DMS 273 (cell line): ENCODE results near the gene RGL1.

Experiments used
- DNase-seq: peaks from one replicate; lab custom pipeline; 2025; ENCODE audit not compliant: unreplicated experiment; lab: John Stamatoyannopoulos, UW

The RGL1 gene

DNA sequence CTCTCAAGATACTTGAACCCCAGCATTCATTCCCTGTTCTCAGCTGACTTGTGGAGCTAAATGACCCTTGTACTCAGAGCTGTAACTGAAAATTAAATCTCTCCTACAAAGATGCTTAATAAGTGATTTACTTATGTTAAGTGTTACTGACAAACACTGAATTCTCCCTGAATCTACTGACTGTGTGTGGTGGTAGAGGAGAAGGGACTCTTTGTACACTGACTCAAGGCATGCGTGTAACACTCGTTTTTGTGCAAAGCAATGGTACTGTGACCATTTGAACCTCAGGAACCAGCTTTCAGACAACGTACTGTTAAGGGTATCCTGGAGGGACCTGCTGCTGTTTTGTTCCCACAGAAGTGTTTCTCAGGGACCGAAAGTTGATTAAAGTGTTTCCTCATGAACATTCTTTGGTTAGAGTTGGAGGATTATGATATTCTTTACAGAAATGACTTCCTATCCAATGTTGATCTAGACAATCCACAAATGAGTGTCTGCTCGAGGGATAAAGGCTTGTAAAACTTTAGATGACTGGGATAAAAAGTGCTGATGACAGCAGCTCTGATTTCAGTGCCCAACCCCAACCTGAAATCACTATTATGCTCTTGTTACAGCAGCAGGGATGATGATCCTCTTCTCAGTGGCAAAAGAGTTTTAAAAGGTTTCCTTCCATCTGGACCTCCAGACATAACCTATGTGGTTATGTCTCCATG is 12.8 kb downstream of the RGL1 start:
- no peak for DNase-seq

DNA sequence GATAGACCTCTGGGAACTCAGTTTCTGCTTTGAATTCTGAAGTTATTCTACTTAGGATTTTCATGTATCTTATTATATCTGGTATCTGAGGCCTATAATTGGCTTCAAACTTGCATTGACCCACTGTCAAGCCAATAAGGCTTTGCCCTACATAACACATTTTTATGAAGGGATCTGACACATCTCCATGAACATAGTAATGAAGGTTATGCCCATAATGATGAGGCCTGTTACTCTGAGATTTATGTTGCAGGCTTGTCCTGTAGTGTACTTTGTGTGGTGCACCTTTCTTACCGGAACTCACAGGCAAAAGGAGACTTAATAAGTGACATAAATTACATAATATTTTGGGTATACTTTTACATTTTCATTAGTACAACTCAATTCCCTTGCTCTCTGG is 14.1 kb downstream of the RGL1 start:
- no peak for DNase-seq

DNA sequence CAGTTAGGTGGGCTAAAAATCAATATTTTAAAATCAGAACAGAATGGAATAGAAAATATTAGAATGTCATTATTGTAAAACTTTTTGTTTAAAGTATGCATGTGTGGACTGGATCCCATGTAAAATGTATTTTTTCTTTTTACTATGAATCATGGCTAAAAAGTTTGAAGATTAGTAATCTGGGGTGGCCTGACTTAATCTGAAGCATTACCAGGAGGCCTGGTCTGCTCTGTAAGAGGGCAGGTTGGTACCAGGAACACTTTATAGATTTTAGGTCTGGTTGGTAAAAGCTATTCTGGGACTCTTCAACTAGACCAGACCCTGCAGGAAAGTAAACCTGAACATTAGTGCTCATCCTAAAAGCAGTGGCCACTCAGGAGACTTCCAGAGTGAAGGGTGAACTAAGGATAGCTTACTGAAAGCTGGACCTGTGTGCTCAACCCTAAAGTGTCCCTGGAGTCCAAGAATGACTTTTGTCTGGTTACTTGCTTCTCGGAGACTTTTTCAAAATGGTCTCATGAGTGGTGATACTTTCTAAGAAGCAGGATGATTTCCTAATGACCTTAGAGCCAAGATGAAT is 16.5 kb downstream of the RGL1 start:
- DNase-seq = no peak

DNA sequence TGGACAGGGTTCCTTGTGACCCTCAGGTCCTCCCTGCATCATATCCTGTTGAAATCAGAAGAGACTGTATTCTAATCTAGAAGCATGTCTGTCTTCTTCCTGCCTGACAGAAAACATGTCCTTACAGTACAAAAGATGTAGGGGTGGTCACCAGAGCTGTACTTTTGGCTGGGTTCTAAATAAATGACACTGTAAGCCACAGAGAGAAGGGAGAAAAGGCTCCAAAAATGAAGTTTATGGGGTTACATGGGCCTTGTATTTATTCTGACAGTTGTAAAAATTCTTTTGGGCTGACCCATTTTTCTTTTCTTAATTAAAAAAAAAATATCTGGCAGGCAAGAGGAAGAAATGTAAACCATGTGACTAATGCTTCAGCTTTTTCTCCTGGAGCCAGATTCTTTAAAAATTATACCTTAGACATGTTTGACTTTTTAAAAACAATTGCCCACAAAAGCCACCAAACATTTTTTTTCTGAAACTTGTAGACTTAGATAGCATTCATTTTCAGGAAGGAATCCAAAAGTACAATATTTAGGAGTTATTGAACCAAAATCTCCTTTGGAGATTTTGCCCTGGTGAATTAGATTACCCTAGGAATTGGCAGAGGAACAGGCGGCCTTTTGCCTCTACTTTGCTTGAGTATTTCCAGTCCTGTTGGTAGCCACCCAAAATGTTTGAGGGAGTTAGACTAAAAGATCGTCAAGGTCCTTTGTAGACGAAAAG is 17.1 kb downstream of the RGL1 start:
- no peak for DNase-seq

GRCh38 chr1:183824291-183824690 is 19.4 kb downstream of the RGL1 start:
- no peak for DNase-seq

DNA sequence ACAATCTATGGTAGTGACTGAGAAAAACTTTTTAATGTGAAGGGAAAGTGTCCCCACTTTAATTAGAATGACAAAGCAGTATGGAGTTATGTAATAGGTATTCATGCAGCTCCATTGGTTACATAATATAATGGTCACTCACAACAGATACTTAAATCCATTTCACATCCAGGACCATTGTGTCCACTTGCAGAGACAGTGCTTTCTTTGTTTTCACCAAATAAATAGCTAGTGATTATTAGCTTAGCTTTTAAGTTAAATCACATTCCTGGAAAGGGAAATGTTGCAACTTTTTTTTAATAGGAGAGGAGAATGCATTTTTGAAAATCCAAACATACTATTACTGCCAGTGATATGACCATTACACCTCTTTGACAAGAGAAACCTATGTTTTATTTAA is 22.9 kb downstream of the RGL1 start:
- no peak for DNase-seq

GRCh38 chr1:183830389-183830788 is 25.5 kb downstream of the RGL1 start:
- DNase-seq = no peak

DNA sequence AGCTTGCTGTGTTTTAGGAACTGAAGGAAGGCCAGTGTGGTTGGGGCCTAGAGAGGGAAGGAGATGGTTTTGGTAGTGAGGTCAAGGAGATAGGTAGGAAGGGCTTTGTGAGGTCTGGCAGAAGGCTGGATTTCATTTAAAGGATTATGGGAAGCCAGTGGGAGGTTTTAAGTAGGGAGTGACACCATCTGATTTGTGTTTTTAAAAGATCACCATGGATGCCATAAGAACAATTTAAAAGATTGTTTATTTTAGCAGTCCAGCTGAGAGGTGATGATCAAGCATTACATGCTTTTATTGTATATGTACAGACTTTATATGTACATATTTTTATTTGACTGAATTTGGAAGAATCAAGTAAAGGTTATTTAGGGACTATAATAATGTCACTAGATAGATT is 26.4 kb downstream of the RGL1 start:
- DNase-seq = no peak

DNA sequence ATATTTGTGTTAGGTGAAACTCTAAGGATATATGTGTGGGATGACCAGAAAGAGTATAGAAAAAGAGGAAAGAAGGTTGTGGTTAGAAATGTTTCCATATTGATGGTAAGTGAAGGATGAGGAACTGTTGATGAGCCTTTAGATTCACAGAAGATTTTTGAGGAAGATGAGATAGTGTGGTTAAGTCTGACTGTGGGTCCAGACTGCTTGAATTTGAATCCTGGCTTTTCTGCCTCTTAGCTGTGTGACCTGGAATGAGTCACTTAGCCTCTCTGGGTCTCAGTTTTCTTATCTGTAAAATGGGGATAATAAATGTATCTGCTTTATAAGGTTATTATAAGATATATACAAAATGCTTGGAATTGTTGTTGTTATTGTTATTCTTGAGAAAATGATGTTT is 27.5 kb downstream of the RGL1 start:
- DNase-seq = no peak

DNA sequence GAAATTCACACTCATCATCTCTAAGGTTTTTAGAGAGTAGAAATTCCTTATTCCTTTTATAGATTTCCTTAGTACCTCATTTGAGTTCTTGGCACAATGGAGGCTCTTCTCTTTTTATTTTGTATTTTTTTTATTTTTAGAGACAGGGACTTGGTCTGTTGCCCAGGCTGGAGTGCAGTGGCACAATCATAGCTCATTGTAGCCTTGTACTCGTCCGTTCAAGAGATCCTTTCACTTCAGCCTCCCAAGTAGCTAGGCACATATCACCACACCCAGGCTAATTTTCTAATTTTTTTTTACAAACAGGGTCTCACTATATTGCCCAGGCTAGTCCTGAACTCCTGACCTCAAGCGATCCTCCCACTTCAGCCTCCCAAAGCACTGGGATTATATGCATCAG is 29.6 kb downstream of the RGL1 start:
- DNase-seq = no peak

DNA sequence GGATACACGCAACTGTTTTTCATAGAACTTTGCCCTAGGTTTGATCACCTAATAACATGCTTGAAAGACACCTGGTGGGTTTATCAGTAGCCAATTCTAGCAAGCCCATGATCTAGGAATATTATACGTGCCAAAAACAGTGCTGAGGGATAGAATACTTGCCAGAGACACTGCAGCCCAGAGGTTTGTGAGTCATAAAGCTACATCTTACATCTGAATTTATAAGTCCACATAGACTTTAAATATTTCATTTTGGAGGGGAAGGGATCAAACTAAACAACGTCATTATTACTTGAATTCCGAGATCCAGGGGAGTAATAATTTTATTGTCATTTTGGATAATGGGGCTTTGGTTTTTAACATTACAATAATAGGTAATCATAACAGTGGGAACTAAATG is 31.7 kb downstream of the RGL1 start:
- DNase-seq = no peak

GRCh38 chr1:183837062-183837461 is 32.1 kb downstream of the RGL1 start:
- DNase-seq = no peak

- DNase-seq = no peak
Measured at GRCh38 chr1:183838221-183838620, 33.3 kb downstream of the RGL1 start.

DNA sequence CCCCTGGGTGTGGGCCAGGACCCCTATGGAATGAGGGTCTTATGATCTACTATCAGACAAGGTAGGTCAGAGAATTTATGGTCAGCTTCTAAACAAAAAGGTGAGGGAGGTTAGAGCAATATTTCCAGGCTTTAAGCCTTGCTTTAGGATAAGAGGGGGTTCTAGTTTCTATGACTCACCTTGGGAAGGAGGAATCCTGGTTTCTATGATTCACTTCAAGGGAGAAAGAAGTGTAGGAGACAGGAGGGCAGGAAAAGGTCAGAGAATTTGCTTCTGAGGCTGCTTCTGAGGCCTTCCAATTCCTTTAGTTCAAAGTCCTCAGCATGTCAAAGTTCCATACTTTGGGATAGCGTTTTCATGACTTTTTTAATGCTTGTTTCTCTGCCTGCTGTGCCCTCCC is 35.2 kb downstream of the RGL1 start:
- DNase-seq = no peak

DNA sequence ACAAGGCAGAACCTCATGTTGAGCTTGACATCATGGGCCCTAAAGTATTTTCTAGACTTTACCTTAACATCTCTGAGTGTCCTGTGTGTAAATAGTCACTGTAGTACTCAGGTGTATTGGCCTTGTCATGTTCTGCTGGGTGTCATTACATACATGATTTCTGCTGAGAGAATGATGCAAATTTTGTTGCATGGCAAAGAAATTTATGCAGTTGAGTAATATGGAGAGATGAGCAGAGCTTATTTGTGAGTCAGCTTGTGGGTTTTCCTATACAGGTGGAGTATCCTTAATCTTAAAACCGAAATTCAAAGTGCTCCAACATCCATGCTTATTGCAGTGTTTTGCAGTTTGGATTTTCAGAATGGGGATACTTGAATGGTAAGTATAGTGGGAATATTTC is 36.6 kb downstream of the RGL1 start:
- DNase-seq = no peak

DNA sequence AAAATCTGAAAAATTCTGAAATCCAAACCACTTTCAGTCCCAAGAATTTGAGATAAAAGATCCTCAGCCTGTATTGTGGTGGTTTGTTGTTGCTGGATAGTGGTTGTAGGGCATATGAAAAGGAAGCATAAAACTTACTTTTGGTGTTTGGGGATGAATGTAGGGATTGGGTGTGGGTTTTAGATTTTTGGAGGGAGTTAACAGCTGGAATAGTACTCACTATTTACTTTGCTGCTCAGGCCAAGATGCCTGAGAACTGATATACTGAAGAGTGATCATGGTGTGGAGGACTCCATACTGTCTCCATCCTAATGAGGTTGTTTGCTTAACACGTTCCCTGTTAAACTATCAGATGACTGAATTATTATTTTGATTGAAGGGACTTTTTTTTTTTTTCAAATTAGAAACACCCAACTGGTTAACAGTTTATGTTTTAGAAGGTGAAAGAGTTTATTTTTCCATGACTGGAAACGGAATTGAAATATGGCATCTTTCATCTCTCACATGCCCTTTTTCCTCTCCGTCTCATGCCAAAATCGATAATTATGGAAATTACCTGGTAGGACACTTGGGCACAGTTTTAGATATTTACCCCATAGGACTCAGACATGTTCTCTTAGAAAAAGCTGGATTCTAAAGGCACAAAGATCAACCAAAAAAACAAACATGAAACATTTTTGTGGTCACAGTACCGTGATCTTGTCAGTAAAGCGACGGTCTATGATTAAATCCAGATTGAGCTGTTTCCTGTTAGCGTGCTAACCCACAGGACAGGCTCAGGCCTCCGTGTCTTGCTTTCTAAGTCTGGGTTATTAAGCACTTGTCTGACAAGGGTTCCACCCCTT is 37.3 kb downstream of the RGL1 start:
- peak; percentile 62 for DNase-seq

DNA sequence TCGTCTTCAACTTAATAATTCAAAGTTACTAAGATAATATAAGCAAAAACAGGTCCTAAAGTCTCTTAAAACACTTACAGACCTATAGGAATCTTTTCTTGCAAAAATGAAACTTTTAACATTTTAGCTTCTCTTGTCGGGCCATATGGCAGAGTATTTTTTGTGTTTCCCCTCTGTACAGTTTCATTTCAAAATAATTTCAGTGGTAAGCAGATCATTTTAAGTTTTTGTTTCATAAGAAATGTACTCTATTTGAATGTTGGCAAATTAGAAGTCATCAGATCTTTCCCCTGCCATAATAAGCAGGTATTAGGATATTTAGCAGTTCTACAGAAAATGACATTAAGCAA is 37.9 kb downstream of the RGL1 start:
- no peak for DNase-seq

DNA sequence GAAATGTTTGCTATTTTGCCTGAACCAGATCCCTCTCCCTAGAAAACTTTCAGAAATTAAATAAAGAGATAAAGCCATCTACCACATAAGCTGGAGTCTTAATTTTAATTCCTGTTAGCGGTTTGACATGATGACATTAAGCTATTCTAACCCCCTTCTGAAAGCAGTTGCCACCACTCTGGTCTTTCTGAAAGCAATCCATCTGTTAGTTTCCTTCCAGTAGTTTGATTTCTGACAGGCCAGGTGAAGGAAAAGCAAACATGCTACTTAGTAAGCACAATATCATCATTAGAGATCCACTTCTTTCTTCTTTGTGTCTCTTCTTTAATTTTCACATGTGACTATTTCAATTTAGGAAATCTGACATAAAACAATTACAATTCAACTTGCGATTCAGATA is 39.9 kb downstream of the RGL1 start:
- peak; percentile 41 for DNase-seq

DNA sequence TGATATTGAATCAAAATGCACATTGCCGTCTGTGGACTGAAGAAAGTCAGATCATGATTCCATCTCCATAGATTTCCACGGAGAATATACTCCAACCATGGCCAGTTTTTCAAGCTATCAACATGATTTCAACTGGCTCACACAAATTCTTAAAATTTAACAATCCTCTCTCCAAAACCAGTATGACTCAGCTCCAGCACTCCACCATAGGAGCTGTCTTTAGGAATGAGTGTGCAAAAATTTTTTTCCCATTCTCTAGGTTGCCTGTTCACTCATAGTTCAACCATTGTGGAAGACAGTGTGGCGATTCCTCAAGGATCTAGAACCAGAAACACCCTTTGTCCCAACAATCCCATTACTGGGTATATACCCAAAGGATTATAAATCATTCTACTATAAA is 40.8 kb downstream of the RGL1 start:
- no peak for DNase-seq

GRCh38 chr1:183847641-183848040 is 42.7 kb downstream of the RGL1 start:
- no peak for DNase-seq

DNA sequence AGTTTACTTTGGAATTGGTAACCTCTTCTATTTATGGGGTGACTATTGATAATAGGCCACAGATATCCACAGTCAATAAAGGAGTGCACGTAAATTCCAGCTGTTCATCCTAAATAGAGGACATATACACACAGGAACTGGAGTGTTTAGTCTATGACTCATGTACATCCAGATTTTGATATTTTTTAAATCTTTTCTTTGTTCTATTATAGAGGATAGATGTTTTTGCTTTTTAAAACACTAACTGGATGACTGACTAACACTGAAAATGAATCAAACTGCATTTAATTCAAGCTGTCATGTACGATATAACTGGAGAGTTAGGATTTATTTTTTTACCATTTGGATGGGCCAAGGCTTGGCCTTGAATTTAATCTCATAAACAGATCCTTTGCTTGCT is 45.9 kb downstream of the RGL1 start:
- DNase-seq = no peak

DNA sequence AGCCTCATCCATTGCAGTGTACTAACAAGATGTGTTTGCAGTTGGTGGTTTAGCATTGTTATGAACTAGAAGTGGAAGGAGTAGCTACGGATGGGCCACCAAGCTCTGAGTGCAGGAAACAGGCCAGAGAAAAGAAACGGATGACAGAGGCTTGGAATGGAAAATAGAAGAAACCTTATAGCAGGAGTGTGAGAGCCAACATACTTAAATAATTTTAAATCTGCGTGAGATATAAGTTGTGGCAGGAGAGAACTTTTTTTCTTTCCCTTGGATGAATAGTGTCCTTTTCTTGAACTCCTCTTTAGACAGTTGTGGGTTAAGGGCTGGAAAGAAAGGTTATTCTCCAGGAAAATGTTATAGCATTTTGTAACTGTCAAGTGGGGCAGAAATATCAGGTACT is 54.2 kb downstream of the RGL1 start:
- no peak for DNase-seq
